HepG2 (cell line): ENCODE measurements around the gene CD37. TPM values are rescaled to one million over a fixed set of nuclear protein-coding genes. Genes with fewer than 3 reads are reported as not detected.
A peak's percentile ranks its signal among the peaks of the same experiment; 100 is the strongest.

Experiments used
- CHD4 ChIP-seq: fragments of 200-600 bp; sonication (generic); IDR thresholded peaks from 2 replicates; pipeline ENCODE4 v1.7.0; 2017; ENCODE audit warnings: mild to moderate bottlenecking, low read length, borderline replicate concordance
- ERF ChIP-seq: IDR thresholded peaks from 2 replicates; pipeline ENCODE4 v1.6.1; 2018; ENCODE audit warnings: missing biosample characterization, missing genetic modification reagents
- ETV6 ChIP-seq: sonication (generic); formaldehyde crosslinking; conservative IDR thresholded peaks from 2 replicates; pipeline ENCODE4 v1.4.0; 2020; ENCODE audit warnings: missing genetic modification reagents
- YY1 ChIP-seq: IDR thresholded peaks from 2 replicates; pipeline ENCODE4 v1.6.1; 2011; ENCODE audit warnings: low read length, low read depth, moderate library complexity, mild to moderate bottlenecking; ENCODE audit not compliant: insufficient read depth, insufficient replicate concordance
- ZFP37 ChIP-seq: sonication (generic); formaldehyde crosslinking; IDR thresholded peaks from 2 replicates; pipeline ENCODE4 v1.4.0; 2020; ENCODE audit warnings: missing genetic modification reagents, borderline replicate concordance
- ZNF124 ChIP-seq: sonication (generic); formaldehyde crosslinking; IDR thresholded peaks from 2 replicates; pipeline ENCODE4 v1.4.0; 2020; ENCODE audit warnings: missing genetic modification reagents
- polyA plus RNA-seq, 8 experiments: library from polyadenylated mRNA; depleted of rRNA in 3 of 8; stranded (reverse) in 7 of 8; unstranded in 1 of 8; fragments of >200 nt; fragmentation: Illumina TruSeq in 4 of 8; extraction: Trizol in 4 of 8; gene quantifications; 2 replicates each; pipeline versions ENCODE4 v1.2.1 to v1.2.3, GENCODE V29; 2011 to 2016; ENCODE audit warnings: low read depth in 4 of 8, missing spikeins in 1 of 8, mixed read lengths in 1 of 8; ENCODE audit not compliant: insufficient read depth in 1 of 8
- total RNA-seq, 5 experiments: library from RNA; depleted of rRNA; stranded (reverse); fragments of >200 nt; fragmentation: Illumina TruSeq; extraction: Trizol; gene quantifications; 2 replicates each; pipeline ENCODE4 v1.2.3, GENCODE V29; 2016; ENCODE audit warnings: low read depth in 1 of 5
- TF ChIP-seq, protein P1 (sequence below): IDR thresholded peaks from 2 replicates; pipeline ENCODE4 v1.6.1; 2012; ENCODE audit warnings: inconsistent platforms
- TF ChIP-seq, protein P2 (sequence below): sonication (generic); formaldehyde crosslinking; IDR thresholded peaks from 2 replicates; pipeline ENCODE4 v1.9.0; 2021; ENCODE audit warnings: missing genetic modification reagents, mild to moderate bottlenecking, borderline replicate concordance
- TF ChIP-seq, protein P3 (sequence below), 2 experiments: sonication (generic) in 1 of 2; formaldehyde crosslinking in 1 of 2; IDR thresholded peaks; 2 replicates each; pipeline versions ENCODE4 v1.4.0 to v1.6.1; 2018 to 2020; ENCODE audit warnings: missing genetic modification reagents in 2 of 2, borderline replicate concordance in 1 of 2, low read depth in 1 of 2, mild to moderate bottlenecking in 1 of 2, missing biosample characterization in 1 of 2

CD37 gene
- total and polyA plus RNA-seq, 2 of the 13 experiments (the other 11 are each of a cell fraction or from before 2014, with no cell fraction given): not detected

DNA sequence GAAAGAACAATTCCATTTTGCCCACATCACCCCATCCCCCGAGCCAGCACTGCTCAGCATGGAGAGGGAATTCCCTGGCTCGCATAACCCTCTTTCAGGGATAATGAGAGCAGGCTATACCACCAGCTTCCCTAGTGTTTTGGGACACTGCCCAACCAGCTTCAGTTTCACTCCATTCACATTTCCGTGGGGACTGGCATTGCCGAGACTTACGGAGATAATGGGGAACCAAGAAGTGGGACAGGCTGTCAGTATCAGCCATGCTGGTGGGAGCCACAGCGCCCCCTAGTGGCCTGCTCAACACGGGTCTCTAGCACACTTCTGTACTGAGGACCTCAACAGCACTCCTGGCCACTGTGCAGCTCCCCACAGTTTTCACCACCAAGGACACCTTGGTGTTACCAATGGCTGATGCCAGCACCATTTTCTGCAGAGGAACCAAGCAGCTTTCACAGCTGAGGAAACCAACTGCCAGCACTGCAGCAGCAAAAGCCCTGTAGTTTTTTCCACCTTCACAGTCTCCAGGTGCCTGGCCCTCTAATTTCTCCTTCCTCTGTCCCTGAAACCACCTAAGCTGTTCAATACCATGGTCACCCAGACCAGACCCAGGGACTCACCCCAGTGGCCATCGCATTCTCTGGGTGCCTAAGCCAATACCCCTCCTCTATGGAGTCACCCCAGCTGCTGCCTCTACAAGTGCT lies 33.9 kb upstream of the CD37 start (continued):
- TF ChIP-seq ETV6 (CRISPR knock-in tag): no peak
- TF ChIP-seq, protein P1, sequence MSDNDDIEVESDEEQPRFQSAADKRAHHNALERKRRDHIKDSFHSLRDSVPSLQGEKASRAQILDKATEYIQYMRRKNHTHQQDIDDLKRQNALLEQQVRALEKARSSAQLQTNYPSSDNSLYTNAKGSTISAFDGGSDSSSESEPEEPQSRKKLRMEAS: no peak
- TF ChIP-seq ZNF124 (CRISPR knock-in tag): 0 out of 2 replicates have a peak, but pooled peaks have one; percentile 49
- TF ChIP-seq, protein P2, sequence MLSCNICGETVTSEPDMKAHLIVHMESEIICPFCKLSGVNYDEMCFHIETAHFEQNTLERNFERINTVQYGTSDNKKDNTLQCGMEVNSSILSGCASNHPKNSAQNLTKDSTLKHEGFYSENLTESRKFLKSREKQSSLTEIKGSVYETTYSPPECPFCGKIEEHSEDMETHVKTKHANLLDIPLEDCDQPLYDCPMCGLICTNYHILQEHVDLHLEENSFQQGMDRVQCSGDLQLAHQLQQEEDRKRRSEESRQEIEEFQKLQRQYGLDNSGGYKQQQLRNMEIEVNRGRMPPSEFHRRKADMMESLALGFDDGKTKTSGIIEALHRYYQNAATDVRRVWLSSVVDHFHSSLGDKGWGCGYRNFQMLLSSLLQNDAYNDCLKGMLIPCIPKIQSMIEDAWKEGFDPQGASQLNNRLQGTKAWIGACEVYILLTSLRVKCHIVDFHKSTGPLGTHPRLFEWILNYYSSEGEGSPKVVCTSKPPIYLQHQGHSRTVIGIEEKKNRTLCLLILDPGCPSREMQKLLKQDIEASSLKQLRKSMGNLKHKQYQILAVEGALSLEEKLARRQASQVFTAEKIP (CRISPR knock-in tag): no peak
- 0 out of 2 replicates have a peak, but pooled peaks have one; percentile 19 for TF ChIP-seq ERF (CRISPR knock-in tag)
- no peak for TF ChIP-seq CHD4
- TF ChIP-seq, protein P3, sequence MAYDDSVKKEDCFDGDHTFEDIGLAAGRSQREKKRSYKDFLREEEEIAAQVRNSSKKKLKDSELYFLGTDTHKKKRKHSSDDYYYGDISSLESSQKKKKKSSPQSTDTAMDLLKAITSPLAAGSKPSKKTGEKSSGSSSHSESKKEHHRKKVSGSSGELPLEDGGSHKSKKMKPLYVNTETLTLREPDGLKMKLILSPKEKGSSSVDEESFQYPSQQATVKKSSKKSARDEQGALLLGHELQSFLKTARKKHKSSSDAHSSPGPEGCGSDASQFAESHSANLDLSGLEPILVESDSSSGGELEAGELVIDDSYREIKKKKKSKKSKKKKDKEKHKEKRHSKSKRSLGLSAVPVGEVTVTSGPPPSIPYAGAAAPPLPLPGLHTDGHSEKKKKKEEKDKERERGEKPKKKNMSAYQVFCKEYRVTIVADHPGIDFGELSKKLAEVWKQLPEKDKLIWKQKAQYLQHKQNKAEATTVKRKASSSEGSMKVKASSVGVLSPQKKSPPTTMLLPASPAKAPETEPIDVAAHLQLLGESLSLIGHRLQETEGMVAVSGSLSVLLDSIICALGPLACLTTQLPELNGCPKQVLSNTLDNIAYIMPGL (CRISPR knock-in tag; IDR thresholded peaks at IDR 0.05; ENCODE audit: borderline replicate concordance in 1 of 2, low read depth in 1 of 2): 0 out of 4 replicates have a peak, but pooled peaks of 1 of the 2 experiments have one; percentile 56
- TF ChIP-seq YY1: peak; percentile 17
- no peak for TF ChIP-seq ZFP37 (CRISPR knock-in tag)
